Measurements from ENCODE around the gene CDC26. TPM values are rescaled to one million over a fixed set of nuclear protein-coding genes. Genes with fewer than 3 reads are reported as not detected.

CDC26 gene
- total RNA-seq, 2 experiments from 2014 or later = 34.3 to 38.5 TPM

GRCh38 chr9:113278840-113279239 is 3.5 kb upstream of the CDC26 start:
- CTCF ChIA-PET = no interaction called here
- DNase-seq = no peak
- POLR2A ChIA-PET = no interaction called here
- H3K36me3 Mint-ChIP-seq (ENCODE audit: low read depth) = peaks cover 53% of the 10 kb centered on the region
- H3K4me1 Mint-ChIP-seq = peaks cover 32% of the 10 kb centered on the region
- no peak overlapping the region for H3K27ac Mint-ChIP-seq
- H3K9me3 Mint-ChIP-seq = no peaks in the 10 kb centered on the region
- no peaks in the 10 kb centered on the region for H3K27me3 Mint-ChIP-seq
- H3K4me3 Mint-ChIP-seq = no peak overlapping the region

GRCh38 chr9:113274474-113275156 is 757 bp downstream of the CDC26 start:
- Mint-ChIP-seq H3K27me3 (no peaks in the 10 kb centered on the region), H3K4me1 (peaks cover 36% of the 10 kb centered on the region), H3K36me3 (ENCODE audit: low read depth) (peaks cover 45% of the 10 kb centered on the region), H3K4me3 (no peak overlapping the region), H3K9me3 (no peaks in the 10 kb centered on the region), H3K27ac (no peak overlapping the region)
- ChIA-PET POLR2A (interaction anchor here (0.7 to 4.3 kb wide), 18 partner anchors 8 to 380 kb away, joined by 3 to 56 read pairs (median 5); partner anchors contain the start of genes ALAD, BSPRY, C9orf43 and FKBP15), CTCF (interaction anchor here (0.9 to 7.1 kb wide), 26 partner anchors 8 to 382 kb away, joined by 3 to 80 read pairs (median 5); partner anchors contain the start of genes ALAD, BSPRY, C9orf43 and FKBP15)
- DNase-seq = peak; percentile 20

GRCh38 chr9:113269871-113270270 is 5.5 kb downstream of the CDC26 start:
- peaks cover 48% of the 10 kb centered on the region for H3K36me3 Mint-ChIP-seq (ENCODE audit: low read depth)
- CTCF ChIA-PET = interaction anchor here (1.2 kb wide), 1 partner anchor 132 kb away, joined by 3 read pairs; no protein-coding TSS in a partner anchor
- H3K4me3 Mint-ChIP-seq = no peak overlapping the region
- no peaks in the 10 kb centered on the region for H3K27me3 Mint-ChIP-seq
- peaks cover 21% of the 10 kb centered on the region for H3K4me1 Mint-ChIP-seq
- no peak for DNase-seq
- POLR2A ChIA-PET = interaction anchor here (1.0 kb wide), 1 partner anchor 49 kb away, joined by 3 read pairs; the partner anchor contains the start of gene FKBP15
- H3K9me3 Mint-ChIP-seq = no peaks in the 10 kb centered on the region
- H3K27ac Mint-ChIP-seq = no peak overlapping the region

- H3K4me1 Mint-ChIP-seq = peaks cover 21% of the 10 kb centered on the region
- ChIA-PET CTCF (interaction anchor here (1.2 kb wide), 1 partner anchor 132 kb away, joined by 3 read pairs; no protein-coding TSS in a partner anchor), POLR2A (interaction anchor here (1.0 kb wide), 1 partner anchor 49 kb away, joined by 3 read pairs; the partner anchor contains the start of gene FKBP15)
- no peak overlapping the region for H3K4me3 Mint-ChIP-seq
- H3K9me3 Mint-ChIP-seq = no peaks in the 10 kb centered on the region
- DNase-seq = no peak
- no peak overlapping the region for H3K27ac Mint-ChIP-seq
- no peaks in the 10 kb centered on the region for H3K27me3 Mint-ChIP-seq
- H3K36me3 Mint-ChIP-seq (ENCODE audit: low read depth) = peaks cover 49% of the 10 kb centered on the region
Observed at GRCh38 chr9:113269355-113269754, 6.0 kb downstream of the CDC26 start.

GRCh38 chr9:113267911-113268566 is 7.3 kb downstream of the CDC26 start:
- H3K27ac Mint-ChIP-seq = no peak overlapping the region
- peaks cover 10% of the 10 kb centered on the region for H3K4me1 Mint-ChIP-seq
- no peaks in the 10 kb centered on the region for H3K9me3 Mint-ChIP-seq
- ChIA-PET POLR2A (no interaction called here), CTCF (interaction anchor here (0.6 kb wide), 1 partner anchor 17 kb away, joined by 3 read pairs; no protein-coding TSS in a partner anchor)
- peaks cover 46% of the 10 kb centered on the region for H3K36me3 Mint-ChIP-seq (ENCODE audit: low read depth)
- H3K27me3 Mint-ChIP-seq = no peaks in the 10 kb centered on the region
- no peak overlapping the region for H3K4me3 Mint-ChIP-seq
- DNase-seq = no peak

- Mint-ChIP-seq H3K4me1 (peaks cover 10% of the 10 kb centered on the region), H3K27me3 (no peaks in the 10 kb centered on the region), H3K9me3 (no peaks in the 10 kb centered on the region), H3K27ac (no peak overlapping the region), H3K4me3 (no peak overlapping the region), H3K36me3 (ENCODE audit: low read depth) (peaks cover 37% of the 10 kb centered on the region)
- ChIA-PET CTCF (interaction anchor here (1.1 kb wide), 1 partner anchor 9 kb away, joined by 3 read pairs; the partner anchor contains the start of genes CDC26 and PRPF4), POLR2A (interaction anchor here (0.7 kb wide), 1 partner anchor 8 kb away, joined by 3 read pairs; no protein-coding TSS in a partner anchor)
- DNase-seq = no peak
Observed at GRCh38 chr9:113266174-113266573, 9.2 kb downstream of the CDC26 start.

GRCh38 chr9:113261917-113262671 is 13.3 kb downstream of the CDC26 start:
- Mint-ChIP-seq H3K4me1 (peaks cover 3% of the 10 kb centered on the region), H3K36me3 (ENCODE audit: low read depth) (peaks cover 29% of the 10 kb centered on the region), H3K27ac (no peak overlapping the region), H3K27me3 (no peaks in the 10 kb centered on the region), H3K9me3 (no peaks in the 10 kb centered on the region), H3K4me3 (no peak overlapping the region)
- POLR2A ChIA-PET = no interaction called here
- CTCF ChIA-PET = interaction anchor here (1.6 to 3.0 kb wide), 2 partner anchors 11 to 13 kb away, joined by 3 to 13 read pairs; partner anchors contain the start of genes CDC26 and PRPF4
- no peak for DNase-seq

GRCh38 chr9:113258282-113258681 is 17.1 kb downstream of the CDC26 start:
- Mint-ChIP-seq H3K36me3 (ENCODE audit: low read depth) (peaks cover 23% of the 10 kb centered on the region), H3K9me3 (no peaks in the 10 kb centered on the region), H3K4me3 (no peak overlapping the region), H3K27me3 (no peaks in the 10 kb centered on the region), H3K27ac (no peak overlapping the region), H3K4me1 (peaks cover 3% of the 10 kb centered on the region)
- ChIA-PET POLR2A (no interaction called here), CTCF (interaction anchor here (0.6 kb wide), 1 partner anchor 10 kb away, joined by 5 read pairs; no protein-coding TSS in a partner anchor)
- no peak for DNase-seq

- ChIA-PET POLR2A (no interaction called here), CTCF (interaction anchor here (0.6 kb wide), 1 partner anchor 9 kb away, joined by 5 read pairs; no protein-coding TSS in a partner anchor)
- no peaks in the 10 kb centered on the region for H3K9me3 Mint-ChIP-seq
- peaks cover 23% of the 10 kb centered on the region for H3K36me3 Mint-ChIP-seq (ENCODE audit: low read depth)
- H3K27me3 Mint-ChIP-seq = no peaks in the 10 kb centered on the region
- DNase-seq = no peak
- H3K4me3 Mint-ChIP-seq = no peak overlapping the region
- H3K27ac Mint-ChIP-seq = no peak overlapping the region
- peaks cover 3% of the 10 kb centered on the region for H3K4me1 Mint-ChIP-seq
Observed at GRCh38 chr9:113257863-113258262, 17.5 kb downstream of the CDC26 start.

GRCh38 chr9:113255438-113255837 is 19.9 kb downstream of the CDC26 start:
- peaks cover 19% of the 10 kb centered on the region for H3K36me3 Mint-ChIP-seq (ENCODE audit: low read depth)
- peaks cover 3% of the 10 kb centered on the region for H3K4me1 Mint-ChIP-seq
- no peak overlapping the region for H3K4me3 Mint-ChIP-seq
- no peak overlapping the region for H3K27ac Mint-ChIP-seq
- ChIA-PET CTCF (interaction anchor here (1.9 kb wide), 1 partner anchor 12 kb away, joined by 3 read pairs; no protein-coding TSS in a partner anchor), POLR2A (no interaction called here)
- no peak for DNase-seq
- H3K27me3 Mint-ChIP-seq = no peaks in the 10 kb centered on the region
- peaks cover 4% of the 10 kb centered on the region for H3K9me3 Mint-ChIP-seq

- H3K27me3 Mint-ChIP-seq = no peaks in the 10 kb centered on the region
- ChIA-PET POLR2A (no interaction called here), CTCF (interaction anchor here (1.9 kb wide), 1 partner anchor 12 kb away, joined by 3 read pairs; no protein-coding TSS in a partner anchor)
- no peak for DNase-seq
- H3K27ac Mint-ChIP-seq = no peak overlapping the region
- peaks cover 14% of the 10 kb centered on the region for H3K36me3 Mint-ChIP-seq (ENCODE audit: low read depth)
- H3K4me3 Mint-ChIP-seq = no peak overlapping the region
- H3K4me1 Mint-ChIP-seq = peaks cover 3% of the 10 kb centered on the region
- peaks cover 4% of the 10 kb centered on the region for H3K9me3 Mint-ChIP-seq
Observed at GRCh38 chr9:113254991-113255390, 20.4 kb downstream of the CDC26 start.

- Mint-ChIP-seq H3K4me3 (no peak overlapping the region), H3K27ac (no peak overlapping the region), H3K9me3 (peaks cover 7% of the 10 kb centered on the region), H3K4me1 (no peaks in the 10 kb centered on the region), H3K36me3 (ENCODE audit: low read depth) (peaks cover 7% of the 10 kb centered on the region), H3K27me3 (no peaks in the 10 kb centered on the region)
- no peak for DNase-seq
- POLR2A ChIA-PET = no interaction called here
- CTCF ChIA-PET = no interaction called here
Observed at GRCh38 chr9:113250807-113251206, 24.6 kb downstream of the CDC26 start.

Data from activated CD4-positive, alpha-beta memory T cell treated with anti-CD3 and anti-CD28 coated beads, Interleukin-2, amount 10 ng/mL, durations not matched to agents 7 days and 5 days (primary cell).